ENCODE results near the gene NIPSNAP3A. TPM values are rescaled to one million over a fixed set of nuclear protein-coding genes. Genes with fewer than 3 reads are reported as not detected.

Gene NIPSNAP3A
- total and polyA plus RNA-seq, 8 donors = 4.5 to 59.3 (median 25.1) TPM

GRCh38 chr9:104795082-104795481, 47.6 kb downstream of the NIPSNAP3A start:
- H3K4me1 ChIP-seq = no peaks in the 10 kb centered on the region
- TF ChIP-seq POLR2A (IDR thresholded peaks at IDR 0.05) (no peak), EP300 (IDR thresholded peaks at IDR 0.05) (no peak), POLR2AphosphoS5 (IDR thresholded peaks at IDR 0.05) (no peak), CTCF (IDR thresholded peaks at IDR 0.05) (no peak)
- 57 to 81% (median 72%) methylated on average over 1 of the region's 1 CpG for WGBS, 5 donors
- H3K9me3 ChIP-seq = no peaks in the 10 kb centered on the region
- H3K27me3 ChIP-seq = no peaks in the 10 kb centered on the region
- no peak overlapping the region for H3K4me3 ChIP-seq
- no peak for DNase-seq
- H3K27ac ChIP-seq = no peak overlapping the region
- peaks cover 78 to 100% (median 98%) of the 10 kb centered on the region in 4 donors for H3K36me3 ChIP-seq
- intact Hi-C loops (cut with DNase I; ENCODE audit: low total_unique reads) = no loop called here

GRCh38 chr9:104795857-104796256, 48.4 kb downstream of the NIPSNAP3A start:
- intact Hi-C loops (cut with DNase I; ENCODE audit: low total_unique reads) = no loop called here
- TF ChIP-seq CTCF (IDR thresholded peaks at IDR 0.05) = no peak
- TF ChIP-seq POLR2A (IDR thresholded peaks at IDR 0.05) = no peak
- no peak for TF ChIP-seq POLR2AphosphoS5 (IDR thresholded peaks at IDR 0.05)
- TF ChIP-seq EP300 (IDR thresholded peaks at IDR 0.05) = no peak
- H3K4me3 ChIP-seq = no peak overlapping the region
- no peaks in the 10 kb centered on the region for H3K27me3 ChIP-seq
- H3K27ac ChIP-seq = peak overlapping the region in 1 of 5 donors; percentile 1
- H3K36me3 ChIP-seq = peaks cover 78 to 100% (median 98%) of the 10 kb centered on the region in 4 donors
- no peaks in the 10 kb centered on the region for H3K9me3 ChIP-seq
- 92 to 100% (median 96%) methylated on average over 3 of the region's 3 CpGs for WGBS, 5 donors
- no peaks in the 10 kb centered on the region for H3K4me1 ChIP-seq
- no peak for DNase-seq

GRCh38 chr9:104798209-104798995, 50.9 kb downstream of the NIPSNAP3A start:
- Histone ChIP-seq H3K4me1 (no peaks in the 10 kb centered on the region), H3K27me3 (no peaks in the 10 kb centered on the region), H3K27ac (no peak overlapping the region), H3K9me3 (no peaks in the 10 kb centered on the region), H3K36me3 (peaks cover 78 to 100% (median 98%) of the 10 kb centered on the region in 4 donors), H3K4me3 (no peak overlapping the region)
- 81 to 88% (median 87%) methylated on average over 5 of the region's 5 CpGs for WGBS, 5 donors
- intact Hi-C loops (cut with DNase I; ENCODE audit: low total_unique reads) = no loop called here
- DNase-seq = no peak
- TF ChIP-seq EP300 (IDR thresholded peaks at IDR 0.05) (no peak), POLR2AphosphoS5 (IDR thresholded peaks at IDR 0.05) (no peak), POLR2A (IDR thresholded peaks at IDR 0.05) (no peak), CTCF (IDR thresholded peaks at IDR 0.05) (no peak)

- H3K36me3 ChIP-seq = peaks cover 74 to 100% (median 98%) of the 10 kb centered on the region in 4 donors
- no peaks in the 10 kb centered on the region for H3K9me3 ChIP-seq
- H3K4me1 ChIP-seq = no peaks in the 10 kb centered on the region
- no peak overlapping the region for H3K4me3 ChIP-seq
- H3K27ac ChIP-seq = no peak overlapping the region
- intact Hi-C loops (cut with DNase I; ENCODE audit: low total_unique reads) = no loop called here
- WGBS, 5 donors = 89 to 94% (median 91%) methylated on average over 7 of the region's 7 CpGs
- H3K27me3 ChIP-seq = no peaks in the 10 kb centered on the region
- no peak for DNase-seq
- TF ChIP-seq POLR2A (IDR thresholded peaks at IDR 0.05) (no peak), POLR2AphosphoS5 (IDR thresholded peaks at IDR 0.05) (no peak), EP300 (IDR thresholded peaks at IDR 0.05) (no peak), CTCF (IDR thresholded peaks at IDR 0.05) (no peak)
Observed at GRCh38 chr9:104800068-104800785, 52.7 kb downstream of the NIPSNAP3A start.

Data from stomach (tissue), 9 donors.